ENCODE results near the gene BMP4. TPM values are rescaled to one million over a fixed set of nuclear protein-coding genes. Genes with fewer than 3 reads are reported as not detected.

The BMP4 gene
- total and polyA plus RNA-seq, 10 of the 15 experiments (the other 5 are each of a cell fraction or from before 2014, with no cell fraction given) = 0.11 to 1.8 (median 0.60) TPM; not detected in 1

DNA sequence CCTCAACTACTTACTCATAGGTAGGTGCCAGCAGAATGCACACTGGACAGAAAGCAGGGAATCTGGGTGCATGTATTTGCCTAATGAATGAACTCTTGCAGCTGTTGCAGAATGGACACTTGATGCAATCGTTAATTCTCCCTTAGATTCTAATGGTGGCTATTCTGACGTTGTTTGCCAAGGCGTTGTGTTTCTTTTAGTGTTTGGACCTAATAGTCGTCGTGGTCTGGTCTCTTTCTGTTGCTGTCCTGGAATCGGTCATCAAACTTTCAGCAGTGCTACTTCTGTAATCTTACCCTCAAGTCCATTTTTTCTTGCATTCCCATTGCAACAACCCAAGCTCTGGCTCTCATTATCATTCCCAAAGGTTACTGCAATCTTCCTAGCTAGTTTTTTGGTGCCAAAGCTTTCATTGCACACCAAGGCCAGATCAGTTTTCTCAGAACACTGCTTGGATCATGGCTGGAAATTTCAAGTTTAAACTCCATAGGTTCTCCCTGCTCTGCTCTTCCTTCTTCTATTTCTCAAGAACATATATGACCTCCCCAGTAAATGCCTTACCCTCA lies 31.3 kb downstream of the BMP4 start:
- Histone ChIP-seq H3K9ac (ENCODE audit: control insufficient read depth, insufficient read depth, low read length) (no peak overlapping the region), H3K4me3 (no peak overlapping the region), H3K79me2 (ENCODE audit: control insufficient read depth, insufficient read depth, low read length) (no peaks in the 10 kb centered on the region), H4K20me1 (ENCODE audit: control insufficient read depth, insufficient read depth) (no peaks in the 10 kb centered on the region), H3K9me3 (replicated peaks; ENCODE audit: control insufficient read depth, insufficient read depth, low read length) (no peaks in the 10 kb centered on the region), H3K27me3 (replicated peaks in 1 of 2; ENCODE audit: control insufficient read depth in 2 of 2, insufficient read depth in 2 of 2, low read length in 1 of 2) (peaks cover 1 to 3% of the 10 kb centered on the region in 2 experiments; a peak in 1 of 4 replicates), H3K4me2 (ENCODE audit: control insufficient read depth, insufficient read depth) (no peak overlapping the region), H3K36me3 (ENCODE audit: control insufficient read depth in 2 of 2, insufficient read depth in 2 of 2, low read length in 1 of 2) (no peaks in the 10 kb centered on the region), H3K27ac (ENCODE audit: control insufficient read depth, insufficient read depth) (no peak overlapping the region), H2AFZ (ENCODE audit: control insufficient read depth, low read depth, low read length) (no peak overlapping the region), H3K4me1 (ENCODE audit: control insufficient read depth, insufficient read depth, low read length) (0 out of 2 replicates have a peak, but pooled peaks cover 3% of the 10 kb centered on the region)
- DNase-seq (ENCODE audit: low read depth, low spot score) = no peak
- no peak for ATAC-seq
- FAIRE-seq = no peak
- intact Hi-C loops (cut with micrococcal nuclease; ENCODE audit: unreplicated experiment) (no loop called here), in situ Hi-C loops (cut with MboI) (no loop called here)
- 7% methylated on average over 6 of the region's 6 CpGs for WGBS (ENCODE audit: insufficient coverage, insufficient replicate concordance, low lambda C conversion rate, missing lambda C conversion rate)
- no TSS peak for BruUV-seq (replicated peaks)
- TF ChIP-seq MTA2 (IDR thresholded peaks at IDR 0.05; ENCODE audit: low read depth) (no peak), NR2C1 (IDR thresholded peaks at IDR 0.05) (no peak)
- RAD21 ChIA-PET (ENCODE audit: unreplicated experiment) = interaction anchor here (0.6 kb wide), 1 partner anchor 423 kb away, joined by 3 read pairs; no protein-coding TSS in a partner anchor
- SMC1A ChIA-PET (ENCODE audit: uncharacterized antibody, unreplicated experiment) = no interaction called here
- CTCF ChIA-PET = no interaction called here
- POLR2A ChIA-PET = no interaction called here

DNA sequence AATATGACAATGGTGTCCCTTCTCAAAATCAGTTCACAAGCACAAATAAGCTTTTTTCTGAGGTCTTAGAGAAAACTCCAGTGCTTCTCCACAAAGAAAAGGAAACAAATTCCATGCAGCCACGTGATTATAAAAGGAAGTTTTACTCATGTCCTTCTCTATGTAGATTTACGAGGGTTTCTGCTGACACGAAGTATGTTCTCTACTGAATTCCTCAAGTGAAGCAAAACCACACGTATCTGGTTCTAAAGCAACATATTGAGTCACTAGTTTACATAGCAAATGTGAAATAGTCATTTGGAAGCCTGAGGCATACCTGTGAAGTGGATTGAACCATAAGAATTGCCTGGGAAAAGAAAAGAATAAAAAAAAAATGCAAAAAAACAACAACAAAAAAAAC lies 31.9 kb downstream of the BMP4 start:
- in situ Hi-C loops (cut with MboI) (no loop called here), intact Hi-C loops (cut with micrococcal nuclease; ENCODE audit: unreplicated experiment) (no loop called here)
- Histone ChIP-seq H3K4me1 (ENCODE audit: control insufficient read depth, insufficient read depth, low read length) (0 out of 2 replicates have a peak, but pooled peaks cover 3% of the 10 kb centered on the region), H3K4me3 (no peak overlapping the region), H3K36me3 (ENCODE audit: control insufficient read depth in 2 of 2, insufficient read depth in 2 of 2, low read length in 1 of 2) (no peaks in the 10 kb centered on the region), H3K4me2 (ENCODE audit: control insufficient read depth, insufficient read depth) (no peak overlapping the region), H3K79me2 (ENCODE audit: control insufficient read depth, insufficient read depth, low read length) (no peaks in the 10 kb centered on the region), H3K27ac (ENCODE audit: control insufficient read depth, insufficient read depth) (no peak overlapping the region), H4K20me1 (ENCODE audit: control insufficient read depth, insufficient read depth) (no peaks in the 10 kb centered on the region), H2AFZ (ENCODE audit: control insufficient read depth, low read depth, low read length) (0 out of 2 replicates have a peak overlapping the region, but pooled peaks have one; percentile 12), H3K9ac (ENCODE audit: control insufficient read depth, insufficient read depth, low read length) (no peak overlapping the region), H3K27me3 (replicated peaks in 1 of 2; ENCODE audit: control insufficient read depth in 2 of 2, insufficient read depth in 2 of 2, low read length in 1 of 2) (peaks cover 1 to 3% of the 10 kb centered on the region in 2 experiments; a peak in 1 of 4 replicates), H3K9me3 (replicated peaks; ENCODE audit: control insufficient read depth, insufficient read depth, low read length) (no peaks in the 10 kb centered on the region)
- BruUV-seq (replicated peaks) = no TSS peak
- no peak for ATAC-seq
- FAIRE-seq = no peak
- ChIA-PET CTCF (no interaction called here), SMC1A (ENCODE audit: uncharacterized antibody, unreplicated experiment) (no interaction called here), RAD21 (ENCODE audit: unreplicated experiment) (no interaction called here), POLR2A (no interaction called here)
- TF ChIP-seq RUNX3 (IDR thresholded peaks at IDR 0.05; ENCODE audit: low read length) = peak; percentile 58
- TF ChIP-seq, protein P1, sequence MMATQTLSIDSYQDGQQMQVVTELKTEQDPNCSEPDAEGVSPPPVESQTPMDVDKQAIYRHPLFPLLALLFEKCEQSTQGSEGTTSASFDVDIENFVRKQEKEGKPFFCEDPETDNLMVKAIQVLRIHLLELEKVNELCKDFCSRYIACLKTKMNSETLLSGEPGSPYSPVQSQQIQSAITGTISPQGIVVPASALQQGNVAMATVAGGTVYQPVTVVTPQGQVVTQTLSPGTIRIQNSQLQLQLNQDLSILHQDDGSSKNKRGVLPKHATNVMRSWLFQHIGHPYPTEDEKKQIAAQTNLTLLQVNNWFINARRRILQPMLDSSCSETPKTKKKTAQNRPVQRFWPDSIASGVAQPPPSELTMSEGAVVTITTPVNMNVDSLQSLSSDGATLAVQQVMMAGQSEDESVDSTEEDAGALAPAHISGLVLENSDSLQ (IDR thresholded peaks at IDR 0.05) = no peak
- WGBS (ENCODE audit: insufficient coverage, insufficient replicate concordance, low lambda C conversion rate, missing lambda C conversion rate) = 0% methylated on average over 4 of the region's 4 CpGs
- DNase-seq (ENCODE audit: low read depth, low spot score) = no peak

Data from GM12878 (cell line).